K562 (cell line): ENCODE measurements around the gene TOR1B. TPM values are rescaled to one million over a fixed set of nuclear protein-coding genes. Genes with fewer than 3 reads are reported as not detected.
A peak's percentile ranks its signal among the peaks of the same experiment; 100 is the strongest.

Source experiments
- NCOA1 ChIP-seq: fragments of 450-650 bp; IDR thresholded peaks from 2 replicates; pipeline ENCODE4 v1.6.1; 2016; ENCODE audit warnings: low read depth
- OTX1 ChIP-seq: fragments of 450-650 bp; formaldehyde crosslinking; IDR thresholded peaks from 2 replicates; pipeline ENCODE4 v1.4.0; 2022; ENCODE audit warnings: mild to moderate bottlenecking
- RAD21 ChIP-seq, 2 experiments: fragments of 250-450 bp in 1 of 2; fragments of 450-650 bp in 1 of 2; sonication (Bioruptor Pico) in 1 of 2; formaldehyde crosslinking in 1 of 2; IDR thresholded peaks in 1 of 2; conservative IDR thresholded peaks in 1 of 2; 2 replicates each; pipeline versions ENCODE4 v1.4.0 to v1.8.0; 2020 to 2022; ENCODE audit warnings: mild to moderate bottlenecking in 2 of 2, moderate library complexity in 1 of 2
- SIRT6 ChIP-seq: IDR thresholded peaks from one replicate; pipeline ENCODE4 v1.6.1; 2012; ENCODE audit warnings: low read depth, mild to moderate bottlenecking, control low read depth, inconsistent platforms, low read length, moderate library complexity
- SMARCA4 ChIP-seq: fragments of 450-650 bp; IDR thresholded peaks from 2 replicates; pipeline ENCODE4 v1.6.1; 2016
- SMARCE1 ChIP-seq: fragments of 450-650 bp; IDR thresholded peaks from 2 replicates; pipeline ENCODE4 v1.7.1; 2016; ENCODE audit warnings: mild to moderate bottlenecking
- SNRNP70 ChIP-seq: fragments of 200-400 bp; formaldehyde crosslinking; optimal IDR thresholded peaks from 2 replicates; pipeline ENCODE3; 2017; ENCODE audit warnings: low read depth, low read length
- TAF15 ChIP-seq: fragments of 200-400 bp; formaldehyde crosslinking; IDR thresholded peaks from 2 replicates; pipeline ENCODE4 v1.6.1; 2017; ENCODE audit warnings: mild to moderate bottlenecking, low read depth, low read length, moderate library complexity
- TAF7 ChIP-seq: fragments of 450-650 bp; IDR thresholded peaks from 2 replicates; pipeline ENCODE4 v1.6.1; 2016; ENCODE audit warnings: missing genetic modification characterization, missing compliant biosample characterization
- THRA ChIP-seq: fragments of 450-650 bp; IDR thresholded peaks from 2 replicates; pipeline ENCODE4 v1.6.1; 2017; ENCODE audit warnings: mild to moderate bottlenecking, moderate library complexity
- TRIM25 ChIP-seq: fragments of 450-650 bp; IDR thresholded peaks from 2 replicates; pipeline ENCODE4 v1.7.0; 2016; ENCODE audit warnings: borderline replicate concordance
- UBTF ChIP-seq, 2 experiments: IDR thresholded peaks; 2 replicates each; pipeline ENCODE4 v1.6.1; 2012; ENCODE audit warnings: improper control_type of control experiment in 2 of 2, low read depth in 2 of 2, low read length in 2 of 2, borderline replicate concordance in 1 of 2
- ZMIZ1 ChIP-seq, 2 experiments: fragments of 150-350 bp in 1 of 2; IDR thresholded peaks; 2 replicates each; pipeline ENCODE4 v1.6.1; 2012 to 2016; ENCODE audit warnings: low read depth in 2 of 2, low read length in 2 of 2, mild to moderate bottlenecking in 1 of 2, moderate library complexity in 1 of 2
- ZNF224 ChIP-seq: sonication (generic); formaldehyde crosslinking; IDR thresholded peaks from 2 replicates; pipeline ENCODE4 v1.8.0; 2022; ENCODE audit warnings: mild to moderate bottlenecking, missing genetic modification reagents
- ZNF263 ChIP-seq: sonication (generic); formaldehyde crosslinking; IDR thresholded peaks from 2 replicates; pipeline ENCODE4 v1.8.0; 2022; ENCODE audit warnings: mild to moderate bottlenecking, missing genetic modification reagents, borderline replicate concordance
- ZNF583 ChIP-seq: fragments of 250-450 bp; sonication (Bioruptor Pico); IDR thresholded peaks from 2 replicates; pipeline ENCODE4 v1.4.0; 2020
- ZNF778 ChIP-seq: fragments of 450-650 bp; formaldehyde crosslinking; IDR thresholded peaks from 2 replicates; pipeline ENCODE4 v1.4.0; 2020; ENCODE audit warnings: mild to moderate bottlenecking, moderate library complexity
- ZSCAN29 ChIP-seq: fragments of 450-650 bp; IDR thresholded peaks from 2 replicates; pipeline ENCODE4 v1.6.1; 2017
- ZSCAN32 ChIP-seq: fragments of 450-650 bp; formaldehyde crosslinking; IDR thresholded peaks from 2 replicates; pipeline ENCODE4 v1.4.0; 2020; ENCODE audit warnings: mild to moderate bottlenecking, moderate library complexity
- polyA plus RNA-seq, 8 experiments: library from polyadenylated mRNA; depleted of rRNA in 4 of 8; stranded (reverse) in 5 of 8; unstranded in 3 of 8; fragments of >200 nt; fragmentation: Nextera tagmentation in 2 of 8; fragmentation: Illumina TruSeq in 1 of 8; extraction: Ambion mirVana in 2 of 8; extraction: Trizol in 1 of 8; gene quantifications; 2 replicates each; pipeline versions ENCODE4 v1.2.1 to v1.2.3, GENCODE V29; 2011 to 2014; ENCODE audit warnings: inconsistent platforms in 1 of 8, missing spikeins in 1 of 8
- total RNA-seq, 7 experiments: library from RNA; depleted of rRNA in 6 of 7; stranded (reverse); fragments of >200 nt in 6 of 7; fragmentation: Illumina TruSeq in 2 of 7; extraction: Trizol in 2 of 7; gene quantifications; 2 replicates each; pipeline versions ENCODE4 v1.2.1 to v1.2.3, GENCODE V29; 2011 to 2021; ENCODE audit warnings: low replicate concordance in 1 of 7

TOR1B gene
- total and polyA plus RNA-seq, 9 of the 15 experiments (the other 6 are each of a cell fraction or from before 2014, with no cell fraction given), result 4.2 to 36.5 (median 24.6) TPM

- no peak for TF ChIP-seq ZMIZ1 (IDR thresholded peaks at IDR 0.05; ENCODE audit: low read depth in 2 of 2, low read length in 2 of 2)
- no peak for TF ChIP-seq RAD21 (CRISPR knock-in tag; conservative IDR thresholded peaks at IDR 0.05 in 1 of 2, IDR thresholded peaks at IDR 0.05 in 1 of 2)
- TF ChIP-seq TRIM25, result 0 out of 2 replicates have a peak, but pooled peaks have one; percentile 36
- no peak for TF ChIP-seq SIRT6
- TF ChIP-seq TAF15, result no peak
- 0 out of 4 replicates have a peak, but pooled peaks of 1 of the 2 experiments have one; percentile 32 for TF ChIP-seq UBTF (IDR thresholded peaks at IDR 0.05; ENCODE audit: borderline replicate concordance in 1 of 2, low read depth in 2 of 2, low read length in 2 of 2)
- no peak for TF ChIP-seq SNRNP70
- 0 out of 2 replicates have a peak, but pooled peaks have one; percentile 39 for TF ChIP-seq ZSCAN32
- TF ChIP-seq OTX1 (CRISPR knock-in tag), result 0 out of 2 replicates have a peak, but pooled peaks have one; percentile 32
- peak; percentile 26; the same call in 1 of the 2 replicates for TF ChIP-seq NCOA1
- TF ChIP-seq ZNF224, result 0 out of 2 replicates have a peak, but pooled peaks have one; percentile 74
- TF ChIP-seq ZNF583, result 0 out of 2 replicates have a peak, but pooled peaks have one; percentile 14
- TF ChIP-seq TAF7, result 0 out of 2 replicates have a peak, but pooled peaks have one; percentile 70
- TF ChIP-seq ZNF263 (CRISPR knock-in tag), result peak; percentile 22; the same call in 1 of the 2 replicates
- 0 out of 2 replicates have a peak, but pooled peaks have one; percentile 32 for TF ChIP-seq SMARCE1
- peak; percentile 42; the same call in 1 of the 2 replicates for TF ChIP-seq ZSCAN29
- TF ChIP-seq ZNF778, result no peak
- TF ChIP-seq SMARCA4, result no peak
- no peak for TF ChIP-seq THRA
Measured at GRCh38 chr9:129834489-129835127, 31.6 kb downstream of the TOR1B start (continued).
